ENCODE data around the gene ARFIP1.

ARFIP1 gene

GRCh38 chr4:152901205-152901604 is 121.5 kb downstream of the ARFIP1 start:
- no peak for DNase-seq

DNA sequence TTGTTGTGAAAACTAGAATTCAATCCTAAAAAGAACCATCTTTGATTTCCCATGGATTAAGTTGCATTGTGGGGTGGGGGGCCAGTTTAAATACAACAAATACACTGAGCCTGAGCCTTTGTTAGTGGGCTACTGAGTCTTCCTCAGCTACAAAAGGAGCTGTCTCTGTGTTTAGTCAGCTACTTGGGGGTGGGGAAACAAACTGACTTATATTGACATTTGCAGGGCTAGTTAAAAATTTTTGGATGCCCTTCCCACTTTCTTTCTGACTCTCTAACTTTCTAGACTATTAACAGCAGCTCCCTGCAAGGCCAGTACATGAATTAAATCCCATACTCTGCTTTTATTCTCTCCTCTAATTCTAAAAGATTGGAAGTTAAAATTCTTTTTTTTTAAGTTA is 123.9 kb downstream of the ARFIP1 start:
- no peak for DNase-seq

GRCh38 chr4:152909901-152910300 is 130.1 kb downstream of the ARFIP1 start:
- no peak for DNase-seq

DNA sequence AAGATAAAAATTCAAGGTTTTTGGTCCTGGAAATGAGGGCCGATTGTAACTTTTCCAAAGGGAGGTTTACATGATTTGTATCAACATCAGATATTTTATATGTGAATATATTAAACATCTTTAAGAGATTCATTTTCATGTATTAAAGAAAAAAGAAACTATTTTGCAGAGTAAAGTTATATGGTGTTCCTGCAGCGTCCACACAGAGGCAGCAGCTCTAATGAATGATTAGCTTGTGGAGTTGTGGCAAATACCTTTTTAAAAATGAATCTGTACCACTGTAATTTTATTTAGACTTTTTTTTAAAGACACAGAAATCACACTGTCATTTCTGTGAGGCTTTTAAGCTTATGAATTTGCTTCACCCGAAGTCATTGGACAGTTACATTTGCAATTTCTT is 130.8 kb downstream of the ARFIP1 start:
- DNase-seq, result no peak

GRCh38 chr4:152917543-152918395 is 138.0 kb downstream of the ARFIP1 start:
- no peak for DNase-seq

DNA sequence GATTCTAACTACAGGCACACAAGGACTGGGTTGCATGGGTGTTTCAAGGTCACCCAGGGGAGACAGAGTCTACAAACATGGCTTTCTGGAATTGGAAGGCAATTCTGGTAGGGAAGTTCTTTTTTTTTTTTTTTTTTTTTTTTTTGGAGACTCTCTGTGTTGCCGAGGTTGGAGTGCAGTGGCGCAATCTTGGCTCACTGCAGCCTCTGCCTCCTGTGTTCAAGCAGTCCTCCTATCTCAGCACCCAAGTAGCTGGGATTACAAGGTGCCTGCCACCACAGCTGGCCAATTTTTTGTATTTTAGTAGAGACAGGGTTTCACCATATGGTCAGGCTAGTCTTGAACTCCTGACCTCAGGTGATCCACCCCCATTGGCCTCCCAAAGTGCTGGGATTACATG is 140.1 kb downstream of the ARFIP1 start:
- DNase-seq, result no peak

DNA sequence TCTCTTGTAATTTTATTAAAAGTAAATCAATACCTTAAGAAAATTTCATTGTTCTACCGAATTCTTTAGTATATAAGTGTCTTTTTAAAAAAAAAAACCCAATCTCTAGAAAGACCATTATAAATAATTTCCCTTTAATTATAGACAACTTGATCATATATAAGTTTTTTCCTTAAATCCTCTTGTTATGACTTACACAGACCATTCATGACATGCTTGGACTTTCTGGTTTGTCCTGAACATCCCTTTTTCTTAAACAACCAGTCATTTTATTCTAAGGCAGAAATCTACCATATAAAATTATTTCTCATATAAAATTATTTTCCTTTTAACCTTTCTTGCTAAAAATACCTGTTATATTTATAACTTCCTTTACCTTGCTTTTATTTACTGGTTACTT is 141.0 kb downstream of the ARFIP1 start:
- DNase-seq, result no peak

- no peak for DNase-seq
Observed at GRCh38 chr4:152921284-152921683, 141.5 kb downstream of the ARFIP1 start.

DNA sequence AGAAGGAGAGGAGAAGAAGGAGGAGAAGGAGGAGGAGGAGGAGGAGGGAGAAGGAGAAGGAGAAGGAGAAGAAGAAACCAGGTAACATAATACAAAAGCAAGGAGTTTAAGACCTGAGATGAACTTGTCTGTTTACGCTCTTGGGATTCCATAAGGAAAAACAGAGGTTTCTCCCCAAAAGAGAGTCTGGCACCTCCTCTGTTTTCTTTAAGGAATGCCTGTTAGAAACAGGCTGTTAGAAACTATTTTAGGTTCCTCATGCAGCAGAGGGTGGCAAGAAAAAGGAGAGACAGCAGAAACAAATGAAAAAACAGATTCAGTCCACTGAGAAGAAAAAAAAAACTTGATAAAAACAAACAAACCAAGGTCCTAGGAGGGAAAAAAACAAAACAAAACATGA is 146.1 kb downstream of the ARFIP1 start:
- no peak for DNase-seq

- no peak for DNase-seq
Observed at GRCh38 chr4:152926959-152927358, 147.2 kb downstream of the ARFIP1 start.

- no peak for DNase-seq
Observed at GRCh38 chr4:152927737-152928136, 148.0 kb downstream of the ARFIP1 start.

DNA sequence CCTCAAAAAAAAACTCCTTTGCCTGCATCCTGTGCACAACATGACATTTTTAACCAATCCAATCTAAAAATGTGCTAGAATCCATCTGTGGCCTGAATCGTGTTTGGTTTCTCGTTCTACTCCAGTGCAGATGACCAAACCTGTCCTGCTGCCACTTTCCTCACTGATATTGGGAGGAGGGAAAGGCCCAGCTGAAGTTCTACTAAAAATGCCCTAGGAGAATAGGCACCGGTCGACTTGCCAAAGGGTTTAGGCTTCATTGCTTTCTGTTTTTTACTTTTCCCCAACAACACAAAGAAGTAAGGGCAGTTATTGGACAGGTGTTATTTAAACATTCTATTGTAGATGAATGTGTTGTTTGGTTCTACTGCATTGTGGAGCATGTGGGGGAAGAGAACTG is 148.5 kb downstream of the ARFIP1 start:
- no peak for DNase-seq

GRCh38 chr4:152929888-152930287 is 150.1 kb downstream of the ARFIP1 start:
- DNase-seq, result no peak

- DNase-seq, result peak; percentile 81
Observed at GRCh38 chr4:152935143-152935542, 155.4 kb downstream of the ARFIP1 start.

GRCh38 chr4:152935631-152936445 is 156.1 kb downstream of the ARFIP1 start, which contains the start of gene FHDC1:
TSS of gene FHDC1 (plus strand) at chr4:152936323. CDS start at chr4:152943058, 6,735 bp downstream.
- peak; percentile 95 for DNase-seq

GRCh38 chr4:152936446-152937335 is 156.9 kb downstream of the ARFIP1 start:
- peak; percentile 72 for DNase-seq

GRCh38 chr4:152937336-152938236 is 157.8 kb downstream of the ARFIP1 start:
- peak; percentile 61 for DNase-seq

DNA sequence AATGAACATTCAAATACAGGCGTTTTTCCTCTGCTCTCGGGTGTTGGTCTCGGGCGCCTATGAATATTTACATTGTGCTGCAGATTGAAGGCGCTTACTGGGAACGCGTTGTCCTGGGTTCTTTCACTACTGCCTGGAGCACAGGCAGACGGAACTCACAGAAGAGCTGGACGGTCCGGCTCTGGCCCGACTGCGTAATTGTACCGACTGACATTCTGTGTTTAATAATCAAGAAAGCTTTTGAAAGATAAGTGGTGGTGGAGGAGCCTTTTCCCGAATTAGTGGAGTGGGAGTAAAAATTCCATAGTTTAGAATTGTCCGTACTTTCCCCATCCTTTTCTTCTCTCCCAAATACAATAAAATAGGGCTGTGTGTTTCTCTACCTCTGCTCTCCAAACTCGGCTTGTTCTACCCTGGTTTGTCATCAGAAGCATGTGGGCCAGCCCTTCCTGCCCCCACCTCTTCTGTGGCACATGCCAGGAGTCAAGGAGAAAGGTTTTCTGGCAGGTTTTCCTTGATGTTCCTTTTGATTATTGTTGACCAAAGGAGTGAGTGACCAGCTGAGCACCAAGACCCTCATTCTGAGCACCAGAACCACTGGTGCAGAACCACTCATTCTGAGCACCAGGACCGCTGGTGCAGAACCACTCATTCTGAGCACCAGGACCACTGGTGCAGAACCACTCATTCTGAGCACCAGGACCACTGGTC is 158.6 kb downstream of the ARFIP1 start:
- DNase-seq, result no peak

- peak; percentile 81 for DNase-seq
Observed at GRCh38 chr4:152939621-152940020, 159.9 kb downstream of the ARFIP1 start.

GRCh38 chr4:152940461-152940860 is 160.7 kb downstream of the ARFIP1 start:
- DNase-seq, result no peak

DNA sequence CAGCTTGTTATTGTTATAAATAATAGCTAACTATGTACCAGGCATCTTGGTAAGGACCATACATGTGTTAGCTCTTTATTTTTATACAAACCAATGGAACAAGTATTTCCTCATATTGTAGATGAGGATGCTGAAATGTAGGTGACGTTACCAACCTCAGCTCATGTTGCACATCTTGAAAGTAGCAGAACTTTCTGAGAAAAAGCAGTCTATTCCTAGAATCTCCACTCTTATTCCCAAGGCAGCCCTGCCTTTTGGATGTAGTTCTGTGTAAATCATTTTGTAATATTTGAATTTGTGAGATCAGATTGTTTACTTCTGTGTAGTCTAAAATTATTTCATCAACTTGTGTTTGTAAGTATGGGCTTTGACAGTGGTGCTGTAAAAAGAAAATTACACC is 161.7 kb downstream of the ARFIP1 start:
- no peak for DNase-seq

Measured in islet precursor cell (in vitro differentiated cells).